WTC11 (cell line): Measurements from ENCODE around the gene LPIN3. TPM values are rescaled to one million over a fixed set of nuclear protein-coding genes. Genes with fewer than 3 reads are reported as not detected.

Experiments
- ATAC-seq: fragments of 200-7000 bp; cut with Tn5 transposase; 2 replicates; pipeline ENCODE4 v1.10.0; 2021; ENCODE audit warnings: mild to moderate bottlenecking, moderate library complexity
- CTCF ChIA-PET: fragments of 300-600 bp; sonication (Branson Sonifier 250); formaldehyde crosslinking; loops from one replicate; lab custom pipeline; 2021; ENCODE audit warnings: antibody characterized with exemption; lab: Charles Lee
- POLR2A ChIA-PET: fragments of 350-600 bp; sonication (Branson Sonifier 250); formaldehyde crosslinking; loops from one replicate; lab custom pipeline; 2021; ENCODE audit warnings: antibody characterized with exemption; lab: Charles Lee
- DNase-seq: peaks from one replicate; pipeline ENCODE4 v3.0.0; 2021; ENCODE audit warnings: low spot score
- H3K27ac Mint-ChIP-seq: 2 replicates; pipeline ENCODE4 v1.8.0; 2021; ENCODE audit warnings: mixed read lengths
- H3K27me3 Mint-ChIP-seq: 2 replicates; pipeline ENCODE4 v1.8.0; 2021; ENCODE audit warnings: low read depth, mild to moderate bottlenecking, moderate library complexity, mixed read lengths
- H3K36me3 Mint-ChIP-seq: 2 replicates; pipeline ENCODE4 v1.8.0; 2021; ENCODE audit warnings: mixed read lengths
- H3K4me1 Mint-ChIP-seq: 2 replicates; pipeline ENCODE4 v1.8.0; 2022; ENCODE audit warnings: mixed read lengths
- H3K4me3 Mint-ChIP-seq: 2 replicates; pipeline ENCODE4 v1.8.0; 2021; ENCODE audit warnings: mild to moderate bottlenecking, moderate library complexity, mixed read lengths
- H3K9me3 Mint-ChIP-seq: 2 replicates; pipeline ENCODE4 v1.8.0; 2021; ENCODE audit warnings: mixed read lengths
- AR ChIP-seq: fragments of 250-450 bp; sonication (Bioruptor Pico); IDR thresholded peaks from 2 replicates; pipeline ENCODE4 v1.9.0; 2021; ENCODE audit warnings: mild to moderate bottlenecking
- ATF3 ChIP-seq: sonication (generic); formaldehyde crosslinking; conservative IDR thresholded peaks from 2 replicates; pipeline ENCODE4 v1.8.1; 2022; ENCODE audit warnings: mild to moderate bottlenecking, missing genetic modification reagents
- CBFB ChIP-seq: sonication (generic); formaldehyde crosslinking; IDR thresholded peaks from 2 replicates; pipeline ENCODE4 v1.8.1; 2022; ENCODE audit warnings: mild to moderate bottlenecking, low read depth, missing genetic modification reagents
- ELF4 ChIP-seq: sonication (generic); formaldehyde crosslinking; IDR thresholded peaks from 2 replicates; pipeline ENCODE4 v1.8.1; 2022; ENCODE audit warnings: low read depth, mild to moderate bottlenecking, moderate library complexity, missing genetic modification reagents
- FOXJ3 ChIP-seq: sonication (generic); formaldehyde crosslinking; IDR thresholded peaks from 2 replicates; pipeline ENCODE4 v1.9.0; 2021; ENCODE audit warnings: missing genetic modification reagents, mild to moderate bottlenecking, borderline replicate concordance
- FOXP1 ChIP-seq: sonication (generic); formaldehyde crosslinking; IDR thresholded peaks from 2 replicates; pipeline ENCODE4 v1.8.0; 2022; ENCODE audit warnings: missing genetic modification reagents, mild to moderate bottlenecking, moderate library complexity, borderline replicate concordance
- GABPB1 ChIP-seq: sonication (generic); formaldehyde crosslinking; IDR thresholded peaks from 2 replicates; pipeline ENCODE4 v1.8.1; 2023; ENCODE audit warnings: mild to moderate bottlenecking, missing genetic modification reagents
- IRF2 ChIP-seq: sonication (generic); formaldehyde crosslinking; IDR thresholded peaks from 2 replicates; pipeline ENCODE4 v1.8.0; 2022; ENCODE audit warnings: low read depth, missing genetic modification reagents, borderline replicate concordance
- JAZF1 ChIP-seq: fragments of 250-450 bp; sonication (Bioruptor Pico); IDR thresholded peaks from 2 replicates; pipeline ENCODE4 v1.9.0; 2021; ENCODE audit warnings: moderate library complexity, mild to moderate bottlenecking, inconsistent platforms
- MXD4 ChIP-seq: fragments of 250-450 bp; sonication (Bioruptor Pico); IDR thresholded peaks from 2 replicates; pipeline ENCODE4 v1.8.0; 2021; ENCODE audit warnings: mild to moderate bottlenecking, moderate library complexity, borderline replicate concordance
- NFE2L1 ChIP-seq: sonication (generic); formaldehyde crosslinking; IDR thresholded peaks from 2 replicates; pipeline ENCODE4 v1.8.1; 2023; ENCODE audit warnings: missing genetic modification reagents
- TCF7 ChIP-seq: sonication (generic); formaldehyde crosslinking; IDR thresholded peaks from 2 replicates; pipeline ENCODE4 v1.8.0; 2022; ENCODE audit warnings: mild to moderate bottlenecking, low read depth, missing genetic modification reagents, moderate library complexity
- ZBTB21 ChIP-seq: sonication (generic); formaldehyde crosslinking; IDR thresholded peaks from 2 replicates; pipeline ENCODE4 v1.8.1; 2023; ENCODE audit warnings: mild to moderate bottlenecking, missing genetic modification reagents, borderline replicate concordance
- ZNF138 ChIP-seq: sonication (generic); formaldehyde crosslinking; conservative IDR thresholded peaks from 2 replicates; pipeline ENCODE4 v1.8.1; 2022; ENCODE audit warnings: mild to moderate bottlenecking, moderate library complexity, missing genetic modification reagents
- ZNF263 ChIP-seq: sonication (generic); formaldehyde crosslinking; IDR thresholded peaks from 2 replicates; pipeline ENCODE4 v1.8.1; 2022; ENCODE audit warnings: low read depth, mild to moderate bottlenecking, moderate library complexity, missing genetic modification reagents
- ZNF281 ChIP-seq: sonication (generic); formaldehyde crosslinking; IDR thresholded peaks from 2 replicates; pipeline ENCODE4 v1.8.0; 2023; ENCODE audit warnings: mild to moderate bottlenecking, missing genetic modification reagents
- ZNF317 ChIP-seq: sonication (generic); formaldehyde crosslinking; IDR thresholded peaks from 2 replicates; pipeline ENCODE4 v1.8.1; 2023; ENCODE audit warnings: low read depth, mild to moderate bottlenecking, moderate library complexity, missing genetic modification reagents, borderline replicate concordance
- ZNF425 ChIP-seq: fragments of 250-450 bp; sonication (Bioruptor Pico); conservative IDR thresholded peaks from 2 replicates; pipeline ENCODE4 v1.9.0; 2021; ENCODE audit warnings: mild to moderate bottlenecking
- ZSCAN18 ChIP-seq: fragments of 250-450 bp; sonication (Bioruptor Pico); IDR thresholded peaks from 2 replicates; pipeline ENCODE4 v2.1.2; 2022; ENCODE audit warnings: mild to moderate bottlenecking, moderate library complexity
- total RNA-seq: library from RNA; stranded (reverse); gene quantifications from 3 replicates; pipeline ENCODE4 v1.2.3, GENCODE V29; 2021

LPIN3 gene
- total RNA-seq, 1 experiment from 2014 or later: 7.9 TPM

DNA sequence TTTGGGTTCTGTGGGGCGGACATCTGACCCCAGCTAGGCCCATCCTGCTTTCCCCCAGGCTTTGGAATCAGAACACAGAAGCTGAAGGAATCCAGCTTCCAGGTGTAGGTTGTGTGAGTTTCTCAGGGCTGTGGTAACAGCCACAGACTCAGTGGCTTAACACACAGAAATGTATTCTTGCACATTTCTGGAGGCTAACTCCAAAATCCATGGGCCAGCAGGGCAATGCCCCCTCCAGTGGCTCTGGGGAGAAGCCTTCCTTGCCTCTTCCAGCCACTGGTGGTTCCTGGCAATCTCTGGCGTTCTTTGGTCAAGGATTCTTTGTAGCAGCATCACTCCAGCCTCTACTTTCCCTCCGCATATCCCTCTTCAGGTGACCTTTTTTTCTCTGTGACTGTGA is 27.3 kb downstream of the LPIN3 start (continued):
- TF ChIP-seq ZNF317: no peak

DNA sequence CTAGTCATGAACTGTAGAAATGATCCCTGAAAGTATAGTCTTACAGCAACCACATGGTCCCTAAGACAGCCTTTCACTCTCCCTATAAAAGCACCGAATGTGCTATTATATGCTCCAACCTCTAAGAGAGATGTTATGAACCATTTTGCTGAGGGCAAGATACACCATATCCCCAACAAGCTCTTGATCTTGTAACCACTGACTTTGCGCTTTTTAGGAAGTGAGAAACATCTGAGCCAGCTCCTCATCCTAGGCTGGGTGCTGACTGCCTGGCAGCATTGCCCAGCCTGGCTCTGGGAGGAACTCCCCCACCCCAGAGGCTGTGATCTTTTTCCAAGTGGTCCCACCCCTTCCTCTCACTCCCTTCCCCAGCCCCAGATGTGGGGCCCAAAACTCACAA is 29.1 kb downstream of the LPIN3 start:
- CTCF ChIA-PET: interaction anchor here (1.2 kb wide), 1 partner anchor 197 kb away, joined by 4 read pairs; no protein-coding TSS in a partner anchor
- no peak overlapping the region for H3K4me3 Mint-ChIP-seq

More for the DNA sequence above, 29.1 kb downstream of the LPIN3 start:
- POLR2A ChIA-PET: no interaction called here
- Mint-ChIP-seq H3K9me3 (peaks cover 23% of the 10 kb centered on the region), H3K36me3 (peaks cover 10% of the 10 kb centered on the region), H3K4me1 (peaks cover 12% of the 10 kb centered on the region), H3K27ac (no peak overlapping the region), H3K27me3 (peaks cover 54% of the 10 kb centered on the region)
- DNase-seq (no peak), ATAC-seq (no peak)
- TF ChIP-seq AR (CRISPR knock-in tag) (no peak), ATF3 (CRISPR knock-in tag) (no peak), ZNF263 (CRISPR knock-in tag) (no peak), FOXJ3 (CRISPR knock-in tag) (no peak), TCF7 (CRISPR knock-in tag) (no peak), JAZF1 (CRISPR knock-in tag) (no peak), FOXP1 (CRISPR knock-in tag) (no peak), ZSCAN18 (no peak), ELF4 (CRISPR knock-in tag) (no peak), NFE2L1 (CRISPR knock-in tag) (no peak), ZNF281 (CRISPR knock-in tag) (no peak), ZBTB21 (CRISPR knock-in tag) (no peak), GABPB1 (CRISPR knock-in tag) (no peak), IRF2 (no peak), ZNF138 (CRISPR knock-in tag) (no peak), CBFB (CRISPR knock-in tag) (no peak), MXD4 (CRISPR knock-in tag) (no peak), ZNF425 (CRISPR knock-in tag) (no peak)
